ENCODE data around the gene NREP. TPM values are rescaled to one million over a fixed set of nuclear protein-coding genes. Genes with fewer than 3 reads are reported as not detected.

The NREP gene
- total RNA-seq, 1 experiment from 2014 or later = 160 TPM

- TF ChIP-seq RELA (CRISPR knock-in tag; IDR thresholded peaks at IDR 0.05; ENCODE audit: borderline replicate concordance) = no peak
- TF ChIP-seq CREB1 (CRISPR knock-in tag; IDR thresholded peaks at IDR 0.05) = no peak
- no peak for TF ChIP-seq ELF4 (CRISPR knock-in tag; IDR thresholded peaks at IDR 0.05; ENCODE audit: low read depth)
- no peak for TF ChIP-seq NFE2L1 (CRISPR knock-in tag; IDR thresholded peaks at IDR 0.05)
- TF ChIP-seq ZNF423 (CRISPR knock-in tag; IDR thresholded peaks at IDR 0.05) = no peak
Measured at GRCh38 chr5:111790295-111790694, 33.3 kb upstream of the NREP start (continued).

- no peak overlapping the region for H3K4me3 Mint-ChIP-seq
- H3K27ac Mint-ChIP-seq = no peak overlapping the region
- no peaks in the 10 kb centered on the region for H3K36me3 Mint-ChIP-seq
- peaks cover 23% of the 10 kb centered on the region for H3K4me1 Mint-ChIP-seq
- peak; percentile 44; the same call in 1 of the 2 replicates for ATAC-seq
- CTCF ChIA-PET = no interaction called here
- POLR2A ChIA-PET = no interaction called here
- DNase-seq (ENCODE audit: low spot score) = no peak
- TF ChIP-seq, protein P1, sequence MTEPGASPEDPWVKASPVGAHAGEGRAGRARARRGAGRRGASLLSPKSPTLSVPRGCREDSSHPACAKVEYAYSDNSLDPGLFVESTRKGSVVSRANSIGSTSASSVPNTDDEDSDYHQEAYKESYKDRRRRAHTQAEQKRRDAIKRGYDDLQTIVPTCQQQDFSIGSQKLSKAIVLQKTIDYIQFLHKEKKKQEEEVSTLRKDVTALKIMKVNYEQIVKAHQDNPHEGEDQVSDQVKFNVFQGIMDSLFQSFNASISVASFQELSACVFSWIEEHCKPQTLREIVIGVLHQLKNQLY (CRISPR knock-in tag; IDR thresholded peaks at IDR 0.05) = no peak
- no peak for TF ChIP-seq OVOL2 (CRISPR knock-in tag; IDR thresholded peaks at IDR 0.05; ENCODE audit: borderline replicate concordance)
- TF ChIP-seq ZNF423 (CRISPR knock-in tag; IDR thresholded peaks at IDR 0.05) = no peak
- no peak for TF ChIP-seq CREB1 (CRISPR knock-in tag; IDR thresholded peaks at IDR 0.05)
- no peak for TF ChIP-seq NR2C2 (CRISPR knock-in tag; IDR thresholded peaks at IDR 0.05)
- TF ChIP-seq MYBL2 (CRISPR knock-in tag; IDR thresholded peaks at IDR 0.05) = no peak
- no peak for TF ChIP-seq TCF7 (CRISPR knock-in tag; IDR thresholded peaks at IDR 0.05; ENCODE audit: low read depth)
- TF ChIP-seq SMAD4 (CRISPR knock-in tag; IDR thresholded peaks at IDR 0.05) = no peak
- no peak for TF ChIP-seq ATF1 (CRISPR knock-in tag; IDR thresholded peaks at IDR 0.05)
- TF ChIP-seq ZNF138 (CRISPR knock-in tag; conservative IDR thresholded peaks at IDR 0.05) = no peak
- no peak for TF ChIP-seq GRHL2 (CRISPR knock-in tag; IDR thresholded peaks at IDR 0.05; ENCODE audit: insufficient replicate concordance, severe bottlenecking)
- no peak for TF ChIP-seq E2F5 (CRISPR knock-in tag; IDR thresholded peaks at IDR 0.05)
- H3K9me3 Mint-ChIP-seq = no peaks in the 10 kb centered on the region
- H3K27me3 Mint-ChIP-seq (ENCODE audit: low read depth) = no peaks in the 10 kb centered on the region
Measured at GRCh38 chr5:111787006-111787405, 30.0 kb upstream of the NREP start.

- Mint-ChIP-seq H3K9me3 (no peaks in the 10 kb centered on the region), H3K4me3 (no peak overlapping the region), H3K27ac (no peak overlapping the region), H3K27me3 (ENCODE audit: low read depth) (no peaks in the 10 kb centered on the region), H3K36me3 (no peaks in the 10 kb centered on the region), H3K4me1 (peaks cover 31% of the 10 kb centered on the region)
- TF ChIP-seq ZNF263 (CRISPR knock-in tag; IDR thresholded peaks at IDR 0.05; ENCODE audit: low read depth) (no peak), GABPB1 (CRISPR knock-in tag; IDR thresholded peaks at IDR 0.05) (no peak)
- no peak for DNase-seq (ENCODE audit: low spot score)
- POLR2A ChIA-PET = interaction anchor here (0.9 to 1.1 kb wide), 2 partner anchors 29 to 376 kb away, joined by 3 read pairs; no protein-coding TSS in a partner anchor
- CTCF ChIA-PET = interaction anchor here (1.3 kb wide), 1 partner anchor 10 kb away, joined by 3 read pairs; no protein-coding TSS in a partner anchor
- ATAC-seq = peak; percentile 63
Measured at GRCh38 chr5:111784491-111785181, 27.6 kb upstream of the NREP start.

DNA sequence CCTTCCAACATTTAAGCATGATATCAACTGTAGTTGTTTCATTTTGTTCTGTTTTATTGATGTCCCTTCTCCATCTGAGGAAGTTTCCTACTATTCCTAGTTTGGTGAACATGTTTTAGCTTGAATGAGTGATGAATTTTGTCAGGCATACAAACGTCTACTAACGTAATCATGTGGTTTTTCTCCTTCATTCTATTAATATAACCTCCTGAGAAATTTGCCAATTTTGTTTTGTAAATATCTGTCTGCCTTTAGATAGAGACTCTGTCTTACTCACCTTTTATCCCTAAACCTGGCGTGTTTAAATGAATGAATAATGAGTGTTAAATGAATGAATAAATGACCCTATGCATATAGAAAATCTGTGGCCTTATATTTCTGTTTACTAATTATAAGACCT, 26.5 kb upstream of the NREP start:
- H3K27ac Mint-ChIP-seq = no peak overlapping the region
- H3K9me3 Mint-ChIP-seq = no peaks in the 10 kb centered on the region
- no peak for DNase-seq (ENCODE audit: low spot score)
- ATAC-seq = no peak
- CTCF ChIA-PET = no interaction called here
- no peaks in the 10 kb centered on the region for H3K36me3 Mint-ChIP-seq
- H3K27me3 Mint-ChIP-seq (ENCODE audit: low read depth) = no peaks in the 10 kb centered on the region
- H3K4me3 Mint-ChIP-seq = no peak overlapping the region
- POLR2A ChIA-PET = interaction anchor here (0.9 to 1.1 kb wide), 2 partner anchors 28 to 377 kb away, joined by 3 read pairs; no protein-coding TSS in a partner anchor
- H3K4me1 Mint-ChIP-seq = peaks cover 31% of the 10 kb centered on the region
- TF ChIP-seq FOXK1 (CRISPR knock-in tag; IDR thresholded peaks at IDR 0.05) = no peak
- TF ChIP-seq JAZF1 (CRISPR knock-in tag; IDR thresholded peaks at IDR 0.05) = no peak
- TF ChIP-seq ZNF219 (CRISPR knock-in tag; IDR thresholded peaks at IDR 0.05; ENCODE audit: borderline replicate concordance) = no peak
- TF ChIP-seq, protein P2, sequence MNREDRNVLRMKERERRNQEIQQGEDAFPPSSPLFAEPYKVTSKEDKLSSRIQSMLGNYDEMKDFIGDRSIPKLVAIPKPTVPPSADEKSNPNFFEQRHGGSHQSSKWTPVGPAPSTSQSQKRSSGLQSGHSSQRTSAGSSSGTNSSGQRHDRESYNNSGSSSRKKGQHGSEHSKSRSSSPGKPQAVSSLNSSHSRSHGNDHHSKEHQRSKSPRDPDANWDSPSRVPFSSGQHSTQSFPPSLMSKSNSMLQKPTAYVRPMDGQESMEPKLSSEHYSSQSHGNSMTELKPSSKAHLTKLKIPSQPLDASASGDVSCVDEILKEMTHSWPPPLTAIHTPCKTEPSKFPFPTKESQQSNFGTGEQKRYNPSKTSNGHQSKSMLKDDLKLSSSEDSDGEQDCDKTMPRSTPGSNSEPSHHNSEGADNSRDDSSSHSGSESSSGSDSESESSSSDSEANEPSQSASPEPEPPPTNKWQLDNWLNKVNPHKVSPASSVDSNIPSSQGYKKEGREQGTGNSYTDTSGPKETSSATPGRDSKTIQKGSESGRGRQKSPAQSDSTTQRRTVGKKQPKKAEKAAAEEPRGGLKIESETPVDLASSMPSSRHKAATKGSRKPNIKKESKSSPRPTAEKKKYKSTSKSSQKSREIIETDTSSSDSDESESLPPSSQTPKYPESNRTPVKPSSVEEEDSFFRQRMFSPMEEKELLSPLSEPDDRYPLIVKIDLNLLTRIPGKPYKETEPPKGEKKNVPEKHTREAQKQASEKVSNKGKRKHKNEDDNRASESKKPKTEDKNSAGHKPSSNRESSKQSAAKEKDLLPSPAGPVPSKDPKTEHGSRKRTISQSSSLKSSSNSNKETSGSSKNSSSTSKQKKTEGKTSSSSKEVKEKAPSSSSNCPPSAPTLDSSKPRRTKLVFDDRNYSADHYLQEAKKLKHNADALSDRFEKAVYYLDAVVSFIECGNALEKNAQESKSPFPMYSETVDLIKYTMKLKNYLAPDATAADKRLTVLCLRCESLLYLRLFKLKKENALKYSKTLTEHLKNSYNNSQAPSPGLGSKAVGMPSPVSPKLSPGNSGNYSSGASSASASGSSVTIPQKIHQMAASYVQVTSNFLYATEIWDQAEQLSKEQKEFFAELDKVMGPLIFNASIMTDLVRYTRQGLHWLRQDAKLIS (CRISPR knock-in tag; IDR thresholded peaks at IDR 0.05; ENCODE audit: borderline replicate concordance) = no peak
- TF ChIP-seq ZNF416 (CRISPR knock-in tag; IDR thresholded peaks at IDR 0.05) = no peak
- TF ChIP-seq, protein P3, sequence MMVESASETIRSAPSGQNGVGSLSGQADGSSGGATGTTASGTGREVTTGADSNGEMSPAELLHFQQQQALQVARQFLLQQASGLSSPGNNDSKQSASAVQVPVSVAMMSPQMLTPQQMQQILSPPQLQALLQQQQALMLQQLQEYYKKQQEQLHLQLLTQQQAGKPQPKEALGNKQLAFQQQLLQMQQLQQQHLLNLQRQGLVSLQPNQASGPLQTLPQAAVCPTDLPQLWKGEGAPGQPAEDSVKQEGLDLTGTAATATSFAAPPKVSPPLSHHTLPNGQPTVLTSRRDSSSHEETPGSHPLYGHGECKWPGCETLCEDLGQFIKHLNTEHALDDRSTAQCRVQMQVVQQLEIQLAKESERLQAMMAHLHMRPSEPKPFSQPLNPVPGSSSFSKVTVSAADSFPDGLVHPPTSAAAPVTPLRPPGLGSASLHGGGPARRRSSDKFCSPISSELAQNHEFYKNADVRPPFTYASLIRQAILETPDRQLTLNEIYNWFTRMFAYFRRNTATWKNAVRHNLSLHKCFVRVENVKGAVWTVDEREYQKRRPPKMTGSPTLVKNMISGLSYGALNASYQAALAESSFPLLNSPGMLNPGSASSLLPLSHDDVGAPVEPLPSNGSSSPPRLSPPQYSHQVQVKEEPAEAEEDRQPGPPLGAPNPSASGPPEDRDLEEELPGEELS (CRISPR knock-in tag; IDR thresholded peaks at IDR 0.05) = no peak

Data from WTC11 (cell line).